ENCODE results near the gene SEC14L6. TPM values are rescaled to one million over a fixed set of nuclear protein-coding genes. Genes with fewer than 3 reads are reported as not detected.

SEC14L6 gene
- total RNA-seq, 1 donor from 2014 or later = 0.16 TPM

DNA sequence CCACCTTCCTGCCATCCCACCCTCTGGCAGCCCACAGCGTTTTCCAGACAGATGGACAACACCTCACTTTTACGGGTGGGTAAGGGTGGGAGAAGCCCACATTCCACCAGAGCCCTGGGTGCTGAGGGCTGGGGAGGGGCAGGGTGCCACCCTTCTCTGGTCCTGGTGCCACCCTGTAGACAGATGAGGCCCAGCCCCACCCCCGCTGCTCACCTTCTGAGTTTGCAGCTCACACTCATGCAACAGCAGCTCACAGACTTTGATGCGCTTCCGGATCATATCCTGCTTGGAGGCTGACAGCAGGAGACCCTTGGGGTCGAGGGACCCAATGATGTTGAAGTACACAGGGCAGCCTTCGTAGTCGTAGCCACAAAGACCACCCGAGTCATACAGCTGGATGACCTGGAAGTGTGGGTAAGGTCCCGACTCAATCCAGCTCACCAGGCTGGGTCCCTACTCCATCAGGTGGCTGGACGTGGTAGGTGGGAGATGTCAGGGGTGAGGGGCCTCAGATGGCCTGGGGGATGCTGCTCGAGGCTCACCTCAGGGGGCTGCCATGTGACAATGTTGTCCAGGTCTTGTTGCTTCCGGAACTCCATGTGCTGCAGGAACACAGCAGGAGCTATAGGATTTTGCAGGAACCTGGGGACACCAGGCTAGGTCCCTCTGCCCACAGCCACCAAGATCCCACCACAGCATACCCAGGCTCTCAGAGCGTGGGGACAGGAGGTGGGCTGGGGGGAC, 51.3 kb downstream of the SEC14L6 start:
- Histone ChIP-seq H3K9me3 (ENCODE audit: insufficient read depth, low read depth, low read length) (no peaks in the 10 kb centered on the region), H3K36me3 (ENCODE audit: insufficient read depth, low read length) (no peaks in the 10 kb centered on the region), H3K4me3 (ENCODE audit: insufficient read depth, low read depth, low read length) (no peak overlapping the region), H3K27me3 (ENCODE audit: insufficient read depth, low read length) (peaks cover 2% of the 10 kb centered on the region), H4K20me1 (ENCODE audit: insufficient read depth, low read length) (no peaks in the 10 kb centered on the region), H3K4me1 (ENCODE audit: insufficient read depth, low read length) (no peaks in the 10 kb centered on the region), H3K9ac (ENCODE audit: low read length) (no peak overlapping the region), H3K27ac (ENCODE audit: low read depth, low read length) (no peak overlapping the region), H3K79me2 (ENCODE audit: insufficient read depth, low read length) (no peaks in the 10 kb centered on the region), H2AFZ (ENCODE audit: low read depth, low read length) (no peak overlapping the region), H3K4me2 (ENCODE audit: low read length) (no peak overlapping the region)
- Mint-ChIP-seq H3K27me3 (ENCODE audit: low read depth, unreplicated experiment) (peaks cover 35% of the 10 kb centered on the region), H3K27ac (ENCODE audit: unreplicated experiment) (no peak overlapping the region), H3K9me3 (ENCODE audit: unreplicated experiment) (peaks cover 2% of the 10 kb centered on the region), H3K4me1 (ENCODE audit: low read depth, unreplicated experiment) (no peaks in the 10 kb centered on the region), H3K36me3 (ENCODE audit: low read depth, unreplicated experiment) (no peaks in the 10 kb centered on the region), H3K4me3 (ENCODE audit: unreplicated experiment) (no peak overlapping the region)
- no peak for FAIRE-seq
- TF ChIP-seq EZH2 (IDR thresholded peaks at IDR 0.05; ENCODE audit: insufficient read depth, low read length) = no peak
- TF ChIP-seq, protein P1, sequence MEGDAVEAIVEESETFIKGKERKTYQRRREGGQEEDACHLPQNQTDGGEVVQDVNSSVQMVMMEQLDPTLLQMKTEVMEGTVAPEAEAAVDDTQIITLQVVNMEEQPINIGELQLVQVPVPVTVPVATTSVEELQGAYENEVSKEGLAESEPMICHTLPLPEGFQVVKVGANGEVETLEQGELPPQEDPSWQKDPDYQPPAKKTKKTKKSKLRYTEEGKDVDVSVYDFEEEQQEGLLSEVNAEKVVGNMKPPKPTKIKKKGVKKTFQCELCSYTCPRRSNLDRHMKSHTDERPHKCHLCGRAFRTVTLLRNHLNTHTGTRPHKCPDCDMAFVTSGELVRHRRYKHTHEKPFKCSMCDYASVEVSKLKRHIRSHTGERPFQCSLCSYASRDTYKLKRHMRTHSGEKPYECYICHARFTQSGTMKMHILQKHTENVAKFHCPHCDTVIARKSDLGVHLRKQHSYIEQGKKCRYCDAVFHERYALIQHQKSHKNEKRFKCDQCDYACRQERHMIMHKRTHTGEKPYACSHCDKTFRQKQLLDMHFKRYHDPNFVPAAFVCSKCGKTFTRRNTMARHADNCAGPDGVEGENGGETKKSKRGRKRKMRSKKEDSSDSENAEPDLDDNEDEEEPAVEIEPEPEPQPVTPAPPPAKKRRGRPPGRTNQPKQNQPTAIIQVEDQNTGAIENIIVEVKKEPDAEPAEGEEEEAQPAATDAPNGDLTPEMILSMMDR (IDR thresholded peaks at IDR 0.05; ENCODE audit: insufficient read depth, low read depth, low read length) = no peak
- no peak for DNase-seq (ENCODE audit: low read depth)

- no peaks in the 10 kb centered on the region for H3K36me3 ChIP-seq (ENCODE audit: insufficient read depth, low read length)
- Mint-ChIP-seq H3K9me3 (ENCODE audit: unreplicated experiment) (peaks cover 2% of the 10 kb centered on the region), H3K4me3 (ENCODE audit: unreplicated experiment) (no peak overlapping the region), H3K4me1 (ENCODE audit: low read depth, unreplicated experiment) (no peaks in the 10 kb centered on the region), H3K27me3 (ENCODE audit: low read depth, unreplicated experiment) (peaks cover 45% of the 10 kb centered on the region), H3K36me3 (ENCODE audit: low read depth, unreplicated experiment) (no peaks in the 10 kb centered on the region), H3K27ac (ENCODE audit: unreplicated experiment) (no peak overlapping the region)
- no peaks in the 10 kb centered on the region for H3K4me1 ChIP-seq (ENCODE audit: insufficient read depth, low read length)
- TF ChIP-seq, protein P1 (IDR thresholded peaks at IDR 0.05; ENCODE audit: insufficient read depth, low read depth, low read length) = no peak
- no peak for TF ChIP-seq EZH2 (IDR thresholded peaks at IDR 0.05; ENCODE audit: insufficient read depth, low read length)
- no peaks in the 10 kb centered on the region for H3K9me3 ChIP-seq (ENCODE audit: insufficient read depth, low read depth, low read length)
- FAIRE-seq (no peak), DNase-seq (ENCODE audit: low read depth) (no peak)
- H3K79me2 ChIP-seq (ENCODE audit: insufficient read depth, low read length) = no peaks in the 10 kb centered on the region
- no peak overlapping the region for H3K4me3 ChIP-seq (ENCODE audit: insufficient read depth, low read depth, low read length)
- no peak overlapping the region for H3K27ac ChIP-seq (ENCODE audit: low read depth, low read length)
- no peak overlapping the region for H3K4me2 ChIP-seq (ENCODE audit: low read length)
- no peaks in the 10 kb centered on the region for H4K20me1 ChIP-seq (ENCODE audit: insufficient read depth, low read length)
- peaks cover 4% of the 10 kb centered on the region for H3K27me3 ChIP-seq (ENCODE audit: insufficient read depth, low read length)
- H2AFZ ChIP-seq (ENCODE audit: low read depth, low read length) = no peak overlapping the region
- H3K9ac ChIP-seq (ENCODE audit: low read length) = no peak overlapping the region
These were observed 54.4 kb downstream of the SEC14L6 start for GRCh38 chr22:30492144-30492543.

DNA sequence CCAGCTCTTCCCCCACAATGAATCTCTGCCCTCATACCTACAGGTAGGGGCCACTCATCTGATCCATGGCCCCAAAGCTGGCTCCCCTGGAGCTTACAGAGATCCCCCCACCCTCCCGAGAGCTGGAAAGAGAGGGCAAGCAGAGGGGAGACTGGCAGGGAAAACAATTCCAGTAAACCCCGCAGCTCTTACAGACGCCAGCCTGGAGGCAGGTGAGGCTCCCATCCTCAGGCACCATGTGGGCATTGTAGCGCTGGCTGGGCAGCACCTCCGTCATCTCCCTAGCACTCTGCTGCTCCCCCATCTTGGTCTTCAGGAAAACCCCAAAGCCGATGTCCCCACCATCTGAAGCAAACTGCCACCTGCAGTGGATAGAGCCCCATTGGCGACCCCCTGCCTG, 55.2 kb downstream of the SEC14L6 start:
- Mint-ChIP-seq H3K36me3 (ENCODE audit: low read depth, unreplicated experiment) (no peaks in the 10 kb centered on the region), H3K27me3 (ENCODE audit: low read depth, unreplicated experiment) (peaks cover 45% of the 10 kb centered on the region), H3K9me3 (ENCODE audit: unreplicated experiment) (peaks cover 2% of the 10 kb centered on the region), H3K4me1 (ENCODE audit: low read depth, unreplicated experiment) (no peaks in the 10 kb centered on the region), H3K27ac (ENCODE audit: unreplicated experiment) (no peak overlapping the region), H3K4me3 (ENCODE audit: unreplicated experiment) (no peak overlapping the region)
- no peak for FAIRE-seq
- Histone ChIP-seq H3K9me3 (ENCODE audit: insufficient read depth, low read depth, low read length) (no peaks in the 10 kb centered on the region), H4K20me1 (ENCODE audit: insufficient read depth, low read length) (no peaks in the 10 kb centered on the region), H3K36me3 (ENCODE audit: insufficient read depth, low read length) (no peaks in the 10 kb centered on the region), H3K4me3 (ENCODE audit: insufficient read depth, low read depth, low read length) (no peak overlapping the region), H3K4me1 (ENCODE audit: insufficient read depth, low read length) (no peaks in the 10 kb centered on the region), H2AFZ (ENCODE audit: low read depth, low read length) (no peak overlapping the region), H3K27ac (ENCODE audit: low read depth, low read length) (no peak overlapping the region), H3K4me2 (ENCODE audit: low read length) (no peak overlapping the region), H3K27me3 (ENCODE audit: insufficient read depth, low read length) (peaks cover 4% of the 10 kb centered on the region), H3K9ac (ENCODE audit: low read length) (no peak overlapping the region), H3K79me2 (ENCODE audit: insufficient read depth, low read length) (no peaks in the 10 kb centered on the region)
- TF ChIP-seq, protein P1 (IDR thresholded peaks at IDR 0.05; ENCODE audit: insufficient read depth, low read depth, low read length) = no peak
- no peak for DNase-seq (ENCODE audit: low read depth)
